LNCaP clone FGC (cell line): Measurements from ENCODE around the gene SEC14L1.
"Not testable (repeated sequence)": the region's sequence is repeated elsewhere in the genome, so short reads cannot be mapped to it uniquely, and the experiment has no call there.

Experiments
- DNase-seq: peaks from one replicate; pipeline ENCODE4 v3.0.0-alpha.2; 2011; ENCODE audit warnings: low read depth
- H3K4me3 ChIP-seq: 2 replicates; pipeline ENCODE4 v1.5.1; 2011; ENCODE audit warnings: mild to moderate bottlenecking, low read depth, low read length, control low read depth
- TF ChIP-seq, protein P1 (sequence below): IDR thresholded peaks from 2 replicates; pipeline ENCODE4 v1.5.1; 2012; ENCODE audit warnings: mild to moderate bottlenecking; ENCODE audit not compliant: control insufficient read depth, insufficient read depth; ENCODE audit errors: extremely low read depth

Gene SEC14L1

DNA sequence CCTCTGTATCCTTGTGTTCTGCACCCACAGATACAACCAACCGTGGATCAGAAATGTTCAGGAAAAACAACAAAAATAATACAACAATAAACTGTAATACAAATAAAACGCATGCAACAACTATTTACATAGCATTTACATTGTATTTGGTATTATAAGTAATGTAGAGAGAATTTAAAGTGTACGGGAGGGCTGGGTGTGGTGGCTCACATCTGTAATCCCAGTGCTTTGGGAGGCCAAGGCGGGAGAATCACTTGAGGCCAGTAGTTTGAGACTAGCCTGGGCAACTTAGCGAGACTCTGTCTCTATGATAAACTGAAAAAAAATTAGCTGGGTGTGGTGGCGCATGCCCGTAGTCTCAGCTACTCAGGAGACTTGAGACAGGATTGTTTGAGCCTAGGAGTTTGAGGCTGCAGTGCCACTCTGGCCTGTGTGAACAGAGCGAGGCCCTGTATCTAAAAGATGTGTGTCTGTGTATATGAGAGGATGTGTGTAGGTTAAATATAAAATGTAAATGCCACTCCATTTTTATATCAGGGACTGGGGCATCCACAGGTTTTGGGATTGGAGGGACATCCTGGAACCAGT, 13.3 kb downstream of the SEC14L1 start:
- no peak for DNase-seq
- H3K4me3 ChIP-seq: no peak overlapping the region
- TF ChIP-seq, protein P1, sequence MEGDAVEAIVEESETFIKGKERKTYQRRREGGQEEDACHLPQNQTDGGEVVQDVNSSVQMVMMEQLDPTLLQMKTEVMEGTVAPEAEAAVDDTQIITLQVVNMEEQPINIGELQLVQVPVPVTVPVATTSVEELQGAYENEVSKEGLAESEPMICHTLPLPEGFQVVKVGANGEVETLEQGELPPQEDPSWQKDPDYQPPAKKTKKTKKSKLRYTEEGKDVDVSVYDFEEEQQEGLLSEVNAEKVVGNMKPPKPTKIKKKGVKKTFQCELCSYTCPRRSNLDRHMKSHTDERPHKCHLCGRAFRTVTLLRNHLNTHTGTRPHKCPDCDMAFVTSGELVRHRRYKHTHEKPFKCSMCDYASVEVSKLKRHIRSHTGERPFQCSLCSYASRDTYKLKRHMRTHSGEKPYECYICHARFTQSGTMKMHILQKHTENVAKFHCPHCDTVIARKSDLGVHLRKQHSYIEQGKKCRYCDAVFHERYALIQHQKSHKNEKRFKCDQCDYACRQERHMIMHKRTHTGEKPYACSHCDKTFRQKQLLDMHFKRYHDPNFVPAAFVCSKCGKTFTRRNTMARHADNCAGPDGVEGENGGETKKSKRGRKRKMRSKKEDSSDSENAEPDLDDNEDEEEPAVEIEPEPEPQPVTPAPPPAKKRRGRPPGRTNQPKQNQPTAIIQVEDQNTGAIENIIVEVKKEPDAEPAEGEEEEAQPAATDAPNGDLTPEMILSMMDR: no peak

DNA sequence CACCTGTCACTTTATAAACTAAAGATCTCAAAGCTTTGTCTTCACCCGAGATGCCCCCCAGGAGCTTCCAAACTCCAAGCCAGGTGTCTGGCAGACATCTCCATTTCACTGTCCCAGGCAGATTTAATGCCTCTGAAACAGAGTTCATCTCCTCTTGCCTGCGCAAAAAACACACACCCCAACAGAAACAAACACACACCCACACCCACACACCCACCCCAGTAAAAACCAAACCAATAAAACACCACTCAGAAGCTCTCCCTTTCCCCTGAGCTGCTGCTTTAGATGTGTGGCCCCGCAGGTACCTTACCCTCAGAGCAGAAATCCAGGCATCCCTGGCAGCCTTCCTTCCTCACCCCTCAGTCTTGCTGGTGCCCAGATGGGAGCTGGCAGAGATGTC, 14.4 kb downstream of the SEC14L1 start:
- TF ChIP-seq, protein P1: no peak
- DNase-seq: no peak
- no peak overlapping the region for H3K4me3 ChIP-seq

DNA sequence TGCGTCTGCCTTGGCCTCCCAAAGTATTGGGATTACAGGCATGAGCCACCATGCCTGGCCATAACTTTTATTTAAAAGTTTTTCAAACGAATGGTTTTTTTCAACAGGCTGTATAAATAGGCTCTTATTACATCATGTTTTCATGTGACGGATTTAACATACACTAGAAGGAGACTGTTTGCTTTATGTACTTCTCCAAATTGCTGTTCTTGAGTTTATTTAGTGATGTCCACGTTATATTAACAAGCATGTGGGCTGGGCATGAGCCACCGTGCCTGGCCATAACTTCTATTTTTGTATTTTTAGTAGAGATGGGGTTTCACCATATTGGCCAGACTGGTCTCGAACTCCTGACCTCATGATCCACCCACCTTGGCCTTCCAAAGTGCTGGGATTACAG, 17.0 kb downstream of the SEC14L1 start:
- not testable (repeated sequence) for DNase-seq, H3K4me3 ChIP-seq

DNA sequence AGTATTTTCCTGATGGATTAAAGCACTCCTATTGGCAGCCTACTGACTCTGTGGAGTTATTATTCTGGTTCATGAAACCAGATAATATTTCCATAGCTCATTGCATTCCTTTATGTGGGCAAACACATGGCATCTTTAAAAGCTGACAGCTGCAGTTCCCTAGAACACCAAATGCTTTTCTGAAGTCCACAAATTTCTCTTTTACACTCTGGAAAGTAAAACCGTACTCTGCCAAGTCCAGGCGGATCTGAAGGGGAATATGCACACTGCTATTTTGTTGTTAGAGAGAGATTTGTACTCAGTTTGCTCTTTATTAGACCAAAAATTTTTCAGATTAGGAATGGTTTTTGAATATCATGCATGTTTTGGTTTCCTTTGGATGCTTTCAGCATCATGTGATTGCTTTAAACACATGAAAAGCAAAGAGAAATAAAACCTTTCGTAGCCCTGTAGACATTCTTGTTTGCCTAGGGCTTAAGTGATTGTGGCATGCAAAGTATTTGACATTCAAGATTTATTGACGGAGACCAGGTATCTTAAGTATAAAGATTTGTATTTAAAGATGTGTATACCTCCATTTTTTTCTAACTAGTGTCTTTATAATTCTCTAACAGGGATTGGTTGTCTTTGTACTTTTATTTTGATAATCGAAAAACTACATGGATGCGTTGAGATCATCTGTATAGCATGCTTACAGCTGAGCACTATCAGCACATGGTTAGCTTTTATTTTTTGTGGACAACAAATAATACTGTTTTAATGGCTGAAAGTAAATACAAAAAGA, 19.5 kb downstream of the SEC14L1 start:
- 0 out of 2 replicates have a peak overlapping the region, but pooled peaks have one; percentile 0 for H3K4me3 ChIP-seq
- TF ChIP-seq, protein P1: no peak
- peak; percentile 52 for DNase-seq

DNA sequence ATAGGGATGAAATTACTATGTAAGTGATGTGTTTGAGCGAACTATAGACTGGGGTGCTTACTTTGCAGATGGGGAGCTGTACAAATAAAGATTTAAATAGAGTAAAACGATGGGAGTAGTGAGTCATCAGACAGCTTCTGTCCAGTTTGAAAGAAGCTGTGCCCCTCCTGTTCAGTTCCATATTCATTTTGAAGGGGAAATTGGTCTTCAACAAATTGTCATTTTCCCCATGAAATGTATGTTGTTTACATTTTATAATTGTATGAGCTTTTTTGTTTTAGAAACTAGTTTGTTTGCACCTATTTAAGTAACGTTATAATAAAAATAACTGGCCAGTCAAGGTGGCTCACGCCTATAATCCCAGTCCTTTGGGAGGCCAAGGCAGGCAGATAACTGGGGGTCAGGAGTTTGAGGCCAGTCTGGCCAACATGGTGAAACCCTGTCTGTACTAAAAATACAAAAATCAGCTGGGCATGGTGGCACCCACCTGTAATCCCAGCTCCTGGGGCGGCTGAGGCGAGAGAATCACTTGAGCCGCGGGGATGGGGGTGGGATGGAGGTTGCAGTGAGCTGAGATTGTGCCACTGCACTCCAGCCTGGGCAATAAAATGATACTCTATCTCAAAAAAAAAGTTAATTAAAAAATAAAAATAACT, 20.2 kb downstream of the SEC14L1 start:
- DNase-seq: no peak
- TF ChIP-seq, protein P1: no peak
- 0 out of 2 replicates have a peak overlapping the region, but pooled peaks have one; percentile 0 for H3K4me3 ChIP-seq

DNA sequence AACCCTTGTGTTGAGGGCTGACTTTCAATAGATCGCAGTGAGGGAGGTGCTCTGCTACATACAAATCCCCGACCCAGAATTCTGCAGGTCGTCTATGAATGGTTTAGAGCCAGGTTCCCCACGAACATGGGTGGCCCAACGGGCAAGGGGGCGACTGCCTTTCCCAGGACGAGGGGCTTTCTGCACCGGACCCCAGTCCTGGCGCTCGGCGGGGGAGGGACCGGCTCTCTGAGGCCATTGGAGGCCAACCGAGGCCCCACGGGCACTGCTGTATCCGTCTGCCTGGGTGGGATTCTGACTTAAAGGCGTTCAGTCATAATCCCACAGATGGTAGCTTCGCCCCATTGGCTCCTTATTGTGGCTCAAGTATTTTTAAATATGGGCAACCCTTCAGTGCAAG, 21.2 kb downstream of the SEC14L1 start:
- TF ChIP-seq, protein P1: no peak
- no peak overlapping the region for H3K4me3 ChIP-seq
- no peak for DNase-seq

DNA sequence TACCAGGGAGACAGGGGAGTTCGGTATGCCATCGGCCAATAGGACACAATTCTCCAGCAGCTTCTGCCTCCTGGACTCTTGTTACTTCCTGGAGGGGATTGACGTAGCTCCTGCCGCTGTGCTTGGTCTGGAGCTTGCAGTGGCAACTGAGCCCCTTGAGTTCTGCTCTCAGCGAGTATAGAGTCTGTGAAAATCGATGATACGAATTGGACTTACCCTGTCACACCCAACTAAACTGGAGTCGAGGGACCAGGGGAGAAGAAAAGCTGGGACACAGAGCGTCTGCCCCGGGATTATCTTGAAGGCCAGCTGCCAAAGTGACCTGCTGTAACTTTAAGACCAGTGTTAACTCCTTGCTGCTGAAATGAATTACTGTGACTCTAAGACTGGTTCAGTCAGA, 22.2 kb downstream of the SEC14L1 start:
- TF ChIP-seq, protein P1: no peak
- no peak for DNase-seq
- no peak overlapping the region for H3K4me3 ChIP-seq
